ENCODE data around the gene DCHS1.
"Not testable (repeated sequence)": the region's sequence is repeated elsewhere in the genome, so short reads cannot be mapped to it uniquely, and the experiment has no call there.

DCHS1 gene, protein sequence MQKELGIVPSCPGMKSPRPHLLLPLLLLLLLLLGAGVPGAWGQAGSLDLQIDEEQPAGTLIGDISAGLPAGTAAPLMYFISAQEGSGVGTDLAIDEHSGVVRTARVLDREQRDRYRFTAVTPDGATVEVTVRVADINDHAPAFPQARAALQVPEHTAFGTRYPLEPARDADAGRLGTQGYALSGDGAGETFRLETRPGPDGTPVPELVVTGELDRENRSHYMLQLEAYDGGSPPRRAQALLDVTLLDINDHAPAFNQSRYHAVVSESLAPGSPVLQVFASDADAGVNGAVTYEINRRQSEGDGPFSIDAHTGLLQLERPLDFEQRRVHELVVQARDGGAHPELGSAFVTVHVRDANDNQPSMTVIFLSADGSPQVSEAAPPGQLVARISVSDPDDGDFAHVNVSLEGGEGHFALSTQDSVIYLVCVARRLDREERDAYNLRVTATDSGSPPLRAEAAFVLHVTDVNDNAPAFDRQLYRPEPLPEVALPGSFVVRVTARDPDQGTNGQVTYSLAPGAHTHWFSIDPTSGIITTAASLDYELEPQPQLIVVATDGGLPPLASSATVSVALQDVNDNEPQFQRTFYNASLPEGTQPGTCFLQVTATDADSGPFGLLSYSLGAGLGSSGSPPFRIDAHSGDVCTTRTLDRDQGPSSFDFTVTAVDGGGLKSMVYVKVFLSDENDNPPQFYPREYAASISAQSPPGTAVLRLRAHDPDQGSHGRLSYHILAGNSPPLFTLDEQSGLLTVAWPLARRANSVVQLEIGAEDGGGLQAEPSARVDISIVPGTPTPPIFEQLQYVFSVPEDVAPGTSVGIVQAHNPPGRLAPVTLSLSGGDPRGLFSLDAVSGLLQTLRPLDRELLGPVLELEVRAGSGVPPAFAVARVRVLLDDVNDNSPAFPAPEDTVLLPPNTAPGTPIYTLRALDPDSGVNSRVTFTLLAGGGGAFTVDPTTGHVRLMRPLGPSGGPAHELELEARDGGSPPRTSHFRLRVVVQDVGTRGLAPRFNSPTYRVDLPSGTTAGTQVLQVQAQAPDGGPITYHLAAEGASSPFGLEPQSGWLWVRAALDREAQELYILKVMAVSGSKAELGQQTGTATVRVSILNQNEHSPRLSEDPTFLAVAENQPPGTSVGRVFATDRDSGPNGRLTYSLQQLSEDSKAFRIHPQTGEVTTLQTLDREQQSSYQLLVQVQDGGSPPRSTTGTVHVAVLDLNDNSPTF (N-terminal part only)

DNA sequence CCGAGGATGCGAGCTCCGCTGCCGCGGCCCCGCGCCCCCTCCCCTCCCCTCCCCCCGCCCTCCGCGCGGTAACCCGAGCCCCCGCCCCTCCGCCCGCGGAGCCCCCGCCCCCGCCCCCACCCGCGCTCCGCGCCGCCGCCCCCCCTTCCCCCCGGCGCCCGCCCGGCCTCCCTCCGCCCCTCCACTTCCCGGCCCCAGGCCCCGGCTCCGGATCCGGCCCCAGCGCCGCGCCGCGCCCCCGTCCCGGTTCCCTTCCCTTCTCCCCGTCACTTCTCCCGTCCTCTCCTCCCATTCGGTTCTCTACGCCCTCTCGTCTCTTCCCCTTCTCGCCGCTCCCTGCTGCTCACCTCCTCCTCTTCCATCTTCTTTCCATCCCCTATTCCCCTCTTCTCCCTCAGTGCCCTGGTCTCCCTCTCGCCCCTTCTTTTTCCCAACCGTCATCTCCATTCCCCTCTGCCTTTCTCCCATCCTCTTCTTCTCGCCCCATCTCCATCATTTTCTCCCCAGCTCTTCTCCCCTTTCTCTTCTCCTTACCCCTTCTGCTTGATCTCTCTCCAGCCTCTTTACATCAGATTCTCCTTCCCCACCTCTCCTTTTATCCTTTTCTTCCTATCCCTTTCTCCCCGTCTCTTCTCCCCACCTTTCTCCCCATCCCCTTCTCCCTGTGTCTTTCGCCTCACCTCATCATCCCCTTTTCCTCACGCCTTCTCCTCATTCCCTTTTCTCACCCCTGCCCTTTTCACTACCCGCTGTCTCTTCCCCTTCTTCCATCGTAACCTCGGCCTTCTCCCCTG is at the start of gene DCHS1:
Gene DCHS1, minus strand, starts transcription at position 20 of the 794 bp plus-strand sequence. CDS start 14,196 bp downstream, outside the sequence.
- DNase-seq (ENCODE audit: low read depth), result no peak

DNA sequence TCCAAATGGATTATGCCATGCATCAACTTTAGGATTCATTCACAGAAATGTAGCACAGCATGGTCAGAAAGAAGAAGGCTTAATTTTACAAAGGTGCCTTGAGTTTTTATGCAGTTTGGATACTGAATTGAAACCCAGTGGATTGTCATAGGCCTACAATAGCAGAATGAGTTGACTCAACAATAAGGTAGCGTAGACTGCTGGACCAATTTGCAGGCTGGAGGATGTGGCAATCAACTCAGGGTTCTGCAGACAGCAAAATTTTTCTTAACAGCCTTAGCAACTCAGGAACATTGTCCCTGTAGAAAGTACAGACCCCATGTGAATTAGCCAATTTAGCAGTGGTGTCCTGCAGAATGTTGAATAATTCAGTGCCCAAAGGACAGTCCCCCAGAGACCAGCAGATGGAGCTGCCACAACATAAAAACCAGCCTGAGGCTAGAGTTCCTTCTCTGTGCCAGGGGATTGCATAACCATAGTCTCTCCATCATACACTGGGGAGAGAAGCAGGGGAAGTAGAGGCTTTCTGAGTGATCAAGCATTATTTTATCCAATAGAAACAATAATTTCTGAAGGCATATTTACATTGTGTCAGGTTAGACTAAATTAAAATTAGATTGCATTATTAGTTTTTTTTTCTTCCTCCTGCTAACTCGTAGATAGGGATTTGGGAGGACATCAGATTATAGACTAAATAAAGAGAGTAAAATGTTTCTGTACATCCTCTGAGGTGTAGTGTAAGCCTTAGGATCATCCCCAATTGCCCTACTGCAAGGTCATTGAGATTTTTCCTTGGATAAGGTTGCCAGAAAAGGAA is 47.8 kb upstream of the DCHS1 start:
- no peak for DNase-seq (ENCODE audit: low read depth)

DNA sequence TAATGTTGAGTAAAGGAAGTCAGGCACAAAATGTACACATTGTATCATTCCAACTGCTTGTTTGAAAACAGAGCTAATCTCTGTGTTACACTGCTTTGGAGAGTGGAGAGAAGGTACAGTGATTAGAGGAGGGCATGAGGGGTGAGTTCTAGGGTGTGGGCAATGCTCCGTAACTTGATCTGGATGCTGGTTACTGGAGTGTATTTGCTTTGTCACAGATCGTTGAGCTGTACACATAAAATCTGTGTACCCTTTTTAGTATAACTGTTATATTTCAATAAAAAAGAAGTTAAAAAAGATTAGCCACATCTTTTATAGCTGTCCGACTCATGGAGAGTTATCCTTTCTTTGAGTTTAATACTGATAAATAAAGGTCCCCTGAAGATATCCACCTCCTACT is 46.3 kb upstream of the DCHS1 start:
- DNase-seq (ENCODE audit: low read depth), result not testable (repeated sequence)

DNA sequence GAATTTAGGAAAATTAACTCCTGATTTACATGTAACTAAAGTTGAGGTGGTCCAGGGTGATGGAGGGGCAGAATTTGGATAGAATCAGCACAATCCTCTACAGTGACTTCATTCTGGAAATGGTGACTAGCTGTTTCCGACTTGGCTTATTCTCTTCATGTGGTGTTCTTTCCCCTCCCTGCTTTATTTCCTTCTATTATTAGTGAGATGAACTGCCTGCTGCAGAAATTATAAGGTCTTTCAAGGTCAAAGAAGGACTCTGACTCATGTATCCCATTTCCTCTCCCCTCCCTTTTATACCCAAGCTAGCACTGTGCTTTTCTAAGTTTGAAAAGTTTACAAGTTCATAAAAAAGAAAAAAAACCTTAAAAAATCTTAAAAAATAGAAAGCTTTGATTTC is 39.8 kb upstream of the DCHS1 start:
- no peak for DNase-seq (ENCODE audit: low read depth)

DNA sequence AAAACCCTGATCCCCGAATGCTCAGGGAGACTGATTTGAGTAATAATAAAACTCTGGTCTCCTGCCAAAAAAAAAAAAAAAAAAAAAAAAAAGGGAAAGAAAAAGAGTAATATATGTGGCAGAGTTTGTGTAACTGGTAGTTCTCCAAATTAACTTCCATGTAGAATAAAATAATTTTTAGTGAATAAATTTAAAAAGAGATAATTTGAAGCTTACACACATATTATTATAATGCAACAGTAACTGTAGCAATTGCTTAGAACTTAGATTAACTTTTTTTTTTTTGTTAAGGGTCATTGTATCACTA is 38.6 kb upstream of the DCHS1 start:
- no peak for DNase-seq (ENCODE audit: low read depth)

GRCh38 chr11:6693342-6694228 is 38.0 kb upstream of the DCHS1 start:
- DNase-seq (ENCODE audit: low read depth), result peak; percentile 82

DNA sequence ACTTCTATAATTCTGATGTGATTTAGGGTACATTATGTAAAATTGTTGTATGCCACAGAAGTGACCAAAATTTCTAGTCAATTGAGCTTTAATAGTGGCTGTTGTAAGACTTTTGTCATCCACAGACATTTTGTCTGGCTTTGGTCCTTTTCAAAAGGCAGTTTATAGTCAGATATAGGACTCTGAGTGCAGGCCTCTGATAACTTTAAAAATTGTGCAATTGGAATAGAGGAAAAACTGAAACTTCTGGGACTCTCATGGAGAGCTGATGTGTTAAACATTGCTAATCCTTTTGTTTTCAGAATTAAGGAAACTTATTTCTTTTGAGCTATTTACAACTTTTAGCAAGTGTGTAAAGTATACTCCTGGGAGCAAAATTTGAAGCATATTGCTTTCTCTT is 36.5 kb upstream of the DCHS1 start:
- no peak for DNase-seq (ENCODE audit: low read depth)

GRCh38 chr11:6690431-6691132 is 35.0 kb upstream of the DCHS1 start:
- not testable (repeated sequence) for DNase-seq (ENCODE audit: low read depth)

GRCh38 chr11:6687876-6688275 is 32.3 kb upstream of the DCHS1 start:
- DNase-seq (ENCODE audit: low read depth), result no peak

- no peak for DNase-seq (ENCODE audit: low read depth)
These were observed 30.4 kb upstream of the DCHS1 start for GRCh38 chr11:6686006-6686405.

- not testable (repeated sequence) for DNase-seq (ENCODE audit: low read depth)
These were observed 28.5 kb upstream of the DCHS1 start for GRCh38 chr11:6684068-6684467.

DNA sequence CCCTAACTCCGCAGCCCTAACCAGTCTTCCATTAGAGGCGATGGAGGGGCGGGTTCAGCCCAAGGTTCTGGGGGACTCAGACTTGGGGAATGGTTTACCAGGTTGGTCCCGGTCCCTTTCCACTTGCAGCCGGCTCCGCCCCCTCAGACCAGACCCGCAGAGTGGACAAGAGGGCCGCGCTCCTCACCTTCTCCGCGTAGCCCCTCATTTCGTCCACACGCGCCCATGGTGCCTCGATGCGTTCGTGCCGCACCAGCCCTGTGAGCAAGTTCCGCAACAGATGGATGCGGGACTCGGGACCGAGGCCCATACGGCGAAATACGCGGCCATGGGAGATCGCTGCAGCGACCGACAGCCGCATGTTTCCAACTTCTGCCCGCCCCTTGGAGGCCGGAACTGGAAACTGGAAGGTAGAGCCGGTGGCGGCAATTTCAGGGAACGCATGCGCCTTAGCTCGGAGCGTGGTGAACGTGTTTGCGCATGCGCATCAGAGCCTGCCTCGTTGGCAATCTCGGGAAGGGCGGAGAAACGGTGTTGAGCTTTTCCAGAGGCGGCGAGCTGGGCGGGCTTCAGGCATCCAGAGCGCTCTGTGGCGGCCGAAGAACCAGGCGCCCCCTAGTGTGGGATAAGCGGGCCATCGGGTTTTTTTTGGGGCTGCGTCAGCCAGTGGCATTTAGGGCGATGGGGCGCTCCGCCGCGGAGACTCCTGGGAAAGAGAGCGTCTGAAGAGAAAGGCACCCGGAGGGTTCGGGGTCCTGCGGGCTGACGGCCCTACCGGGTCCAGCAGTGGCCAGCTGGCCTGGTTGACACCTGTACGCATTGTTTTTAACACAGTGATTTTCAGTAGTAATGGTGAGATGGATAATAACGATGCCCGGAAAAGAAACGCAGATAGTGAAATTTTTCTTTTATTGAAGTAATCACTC is 27.6 kb upstream of the DCHS1 start, which contains the start of gene MRPL17:
Gene MRPL17, minus strand, starts transcription at position 405 of the 926 bp plus-strand sequence. Its CDS starts 44 bp downstream, at position 361.
- peak; percentile 92 for DNase-seq (ENCODE audit: low read depth)

- DNase-seq (ENCODE audit: low read depth), result no peak
These were observed 27.0 kb upstream of the DCHS1 start for GRCh38 chr11:6682591-6682935.

DNA sequence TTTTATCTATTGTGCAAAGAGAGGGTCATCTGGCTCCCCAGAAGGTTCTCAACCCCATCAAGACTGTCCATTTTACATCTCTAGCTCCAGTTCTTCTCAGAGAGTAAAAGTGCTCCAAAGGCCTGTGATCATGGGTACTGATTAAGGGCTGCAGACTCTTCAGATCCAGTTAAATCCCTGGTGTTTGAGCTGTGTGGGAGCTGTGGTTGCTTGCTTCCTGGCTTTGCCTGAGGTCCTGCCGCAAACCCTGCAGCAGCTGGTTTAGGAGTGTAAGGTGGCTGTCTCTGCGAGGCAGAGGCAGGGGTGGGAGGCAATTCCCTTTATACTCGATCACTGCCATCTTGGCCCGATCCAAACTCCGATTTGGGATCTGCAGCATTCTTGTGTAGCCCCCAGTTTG is 26.3 kb upstream of the DCHS1 start:
- no peak for DNase-seq (ENCODE audit: low read depth)

DNA sequence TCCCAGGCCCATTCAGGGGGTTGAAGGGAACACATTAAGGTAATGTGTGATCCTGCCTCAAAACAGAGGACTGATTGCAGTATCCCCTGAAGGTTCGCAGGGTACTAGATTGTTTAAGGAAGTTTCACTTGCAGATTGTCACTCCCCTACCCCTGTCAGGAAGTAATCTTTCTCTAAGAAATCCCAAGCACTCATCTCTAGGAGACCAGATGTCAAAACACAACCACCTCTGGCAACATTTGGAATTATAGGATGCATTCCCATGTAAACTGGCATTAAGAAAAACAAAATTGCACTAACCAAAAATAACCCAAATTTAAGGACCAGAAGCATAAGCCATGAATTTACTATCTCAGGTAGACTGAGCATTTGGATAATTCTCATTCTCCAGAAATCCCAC is 25.9 kb upstream of the DCHS1 start:
- DNase-seq (ENCODE audit: low read depth), result no peak

DNA sequence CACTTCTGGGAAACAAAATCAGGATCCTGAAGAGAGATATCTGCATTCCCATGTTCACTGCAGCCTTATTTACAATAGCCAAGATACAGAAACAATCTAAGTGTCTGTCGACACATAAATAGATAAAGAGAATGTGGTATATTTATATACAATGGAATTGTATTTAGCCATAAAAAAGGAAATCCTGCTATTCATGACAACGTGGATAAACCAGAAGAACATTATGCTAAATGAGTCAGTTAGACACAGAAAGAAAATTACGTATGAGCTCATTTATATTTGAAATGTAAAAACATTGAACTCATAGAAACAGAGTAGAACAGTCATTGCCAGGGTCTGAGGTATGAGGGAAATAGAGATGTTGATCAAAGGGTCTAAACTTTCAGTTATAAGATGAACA is 21.4 kb upstream of the DCHS1 start:
- DNase-seq (ENCODE audit: low read depth), result no peak

DNA sequence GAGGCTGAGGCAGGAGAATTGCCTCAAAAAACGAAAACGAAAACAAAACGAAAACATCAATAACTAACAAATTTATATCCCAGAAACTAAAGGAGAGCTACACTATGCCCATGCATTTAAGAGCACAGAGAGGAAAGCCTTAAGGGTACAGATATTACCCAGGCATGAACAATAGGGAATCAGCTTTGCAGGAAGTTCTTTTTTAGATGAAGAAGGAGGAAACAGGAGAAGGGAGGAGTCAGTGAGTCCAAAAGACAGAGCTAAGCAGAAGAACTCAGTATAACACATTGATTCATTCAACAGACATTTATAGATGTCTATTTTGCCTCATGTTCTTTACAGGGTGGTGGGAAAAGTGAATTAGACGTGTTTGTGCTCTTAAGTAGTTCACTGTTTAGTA is 19.3 kb upstream of the DCHS1 start:
- no peak for DNase-seq (ENCODE audit: low read depth)

- DNase-seq (ENCODE audit: low read depth), result no peak
These were observed 18.6 kb upstream of the DCHS1 start for GRCh38 chr11:6674219-6674597.

All from non-pigmented ciliary epithelial cell (primary cell).